GM23248 (cell line): Measurements from ENCODE around the gene SPATA19.

Experiments used
- EZH2 ChIP-seq: fragments of 200-600 bp; sonication (generic); IDR thresholded peaks from 2 replicates; pipeline ENCODE4 v1.6.1; 2018; ENCODE audit warnings: antibody characterized with exemption, mild to moderate bottlenecking; ENCODE audit not compliant: insufficient read depth, poor library complexity, severe bottlenecking
- EZH2phosphoT487 ChIP-seq: fragments of 200-600 bp; sonication (generic); IDR thresholded peaks from 2 replicates; pipeline ENCODE4 v1.6.1; 2018; ENCODE audit warnings: antibody characterized with exemption, moderate library complexity, mild to moderate bottlenecking, low read depth; ENCODE audit not compliant: insufficient read depth

DNA sequence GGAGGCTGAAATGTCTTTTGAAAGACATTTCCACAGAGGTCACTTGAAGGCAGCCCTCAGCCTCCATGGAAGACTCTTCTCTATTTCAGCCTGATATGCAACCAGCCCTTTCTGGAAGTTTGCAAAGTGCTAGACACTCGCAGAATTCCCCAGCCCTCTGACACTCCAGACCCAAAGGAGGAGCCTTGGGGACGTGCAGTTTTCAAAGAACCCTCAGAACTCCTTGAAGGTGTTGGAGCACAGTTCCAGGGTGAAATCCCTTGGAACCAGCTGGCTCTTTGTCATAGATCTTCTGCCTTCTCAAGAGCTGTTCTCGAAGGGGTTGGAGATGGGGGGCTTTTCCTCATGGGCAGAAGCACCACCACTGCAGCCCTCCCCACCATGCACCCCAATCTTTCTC is 19.6 kb downstream of the SPATA19 start:
- no peak for TF ChIP-seq EZH2
- no peak for TF ChIP-seq EZH2phosphoT487
